PFSK-1 (cell line): Measurements from ENCODE around the gene GMIP.

Experiments
- POLR2AphosphoS5 ChIP-seq: IDR thresholded peaks from 2 replicates; pipeline ENCODE4 v1.6.1; 2012; ENCODE audit warnings: low read depth, mild to moderate bottlenecking, control low read depth, low read length, moderate library complexity
- REST ChIP-seq, 2 experiments: IDR thresholded peaks; 2 replicates each; pipeline versions ENCODE4 v1.6.1 to v1.8.0; 2011 to 2012; ENCODE audit warnings: low read depth in 2 of 2, low read length in 2 of 2, control low read depth in 1 of 2, inconsistent platforms in 1 of 2, mild to moderate bottlenecking in 1 of 2, moderate library complexity in 1 of 2; ENCODE audit not compliant: insufficient read depth in 1 of 2
- SIN3A ChIP-seq: IDR thresholded peaks from 2 replicates; pipeline ENCODE4 v1.6.1; 2012; ENCODE audit warnings: mild to moderate bottlenecking, low read length, moderate library complexity, borderline replicate concordance; ENCODE audit not compliant: insufficient read depth
- TAF1 ChIP-seq: IDR thresholded peaks from 2 replicates; pipeline ENCODE4 v1.6.1; 2012; ENCODE audit warnings: low read length, control low read depth, borderline replicate concordance; ENCODE audit not compliant: insufficient read depth

DNA sequence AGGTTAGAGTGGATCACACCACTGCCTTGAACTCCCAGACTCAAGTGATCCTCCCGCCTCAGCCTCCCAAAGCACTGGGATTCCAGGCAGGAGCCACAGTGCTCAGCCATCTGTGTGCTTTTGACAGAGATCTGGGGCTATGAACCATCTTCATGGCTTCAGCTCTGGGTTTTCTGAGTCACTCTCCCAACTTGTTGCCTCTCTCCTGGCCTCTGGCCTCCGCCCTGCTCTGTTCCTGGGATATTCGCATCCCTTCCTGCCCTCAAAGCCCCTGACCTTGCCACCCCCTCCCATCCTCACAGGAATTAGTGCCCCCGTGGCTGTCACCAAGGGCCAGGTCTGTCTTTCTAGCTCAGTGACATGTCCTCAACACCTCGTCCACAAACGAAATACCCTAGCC lies 5.7 kb upstream of the GMIP start:
- TF ChIP-seq TAF1, result no peak
- no peak for TF ChIP-seq POLR2AphosphoS5
- TF ChIP-seq REST (IDR thresholded peaks at IDR 0.05; ENCODE audit: insufficient read depth in 1 of 2, low read depth in 2 of 2, low read length in 2 of 2), result no peak
- TF ChIP-seq SIN3A, result no peak
